HG03460 (cell line): ENCODE measurements around the gene DPP9.
"Not testable (repeated sequence)": the region's sequence is repeated elsewhere in the genome, so short reads cannot be mapped to it uniquely, and the experiment has no call there.

Source experiments
- ATAC-seq: cut with Tn5 transposase; IDR thresholded peaks from one replicate; pipeline ENCODE4 v1.9.1; 2021; ENCODE audit not compliant: unreplicated experiment

The DPP9 gene

DNA sequence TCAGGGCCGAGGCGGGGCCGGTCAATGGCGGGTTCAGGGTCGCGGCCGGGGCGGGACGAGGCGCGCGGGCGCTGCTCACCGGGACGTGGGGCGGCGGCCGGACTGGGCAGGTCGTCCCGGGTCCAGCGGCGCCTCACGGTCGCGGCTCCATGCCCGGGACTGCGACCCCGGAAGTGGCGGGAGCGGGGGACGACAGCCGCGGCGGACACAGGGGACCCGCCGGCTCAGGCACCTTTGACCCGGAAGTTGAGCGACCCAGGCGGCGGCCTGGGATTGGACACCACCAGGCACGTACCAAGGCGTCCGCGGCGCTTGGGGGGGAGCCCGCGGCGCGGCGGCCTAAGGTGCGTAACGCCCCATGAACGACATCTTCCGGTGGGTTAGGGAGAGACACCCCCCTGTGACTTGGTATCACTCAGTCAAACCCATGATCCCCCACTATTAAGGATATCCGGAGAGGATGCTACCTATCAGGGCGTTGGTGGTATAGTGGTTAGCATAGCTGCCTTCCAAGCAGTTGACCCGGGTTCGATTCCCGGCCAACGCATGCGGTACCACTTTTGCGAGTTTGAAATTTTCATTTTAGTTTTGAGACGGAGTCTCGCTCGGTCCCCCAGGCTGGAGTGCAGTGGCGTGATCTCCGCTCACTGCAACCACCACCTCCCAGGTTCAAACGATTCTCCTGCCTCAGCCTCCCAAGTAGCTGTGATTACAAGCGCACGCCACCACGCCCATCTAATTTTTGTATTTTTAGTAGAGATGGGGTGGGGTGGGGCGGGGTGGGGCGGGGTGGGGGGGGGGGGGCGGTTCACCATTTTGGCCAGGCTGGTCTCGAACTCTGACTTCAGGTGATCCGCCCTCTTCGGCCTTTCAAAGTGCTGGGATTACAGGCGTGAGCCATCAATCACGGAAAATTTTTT lies at the start of gene DPP9:
Gene DPP9 (minus strand): TSS at position 248 of the 920 bp plus-strand sequence. CDS start 3,936 bp downstream, outside the sequence.
- ATAC-seq, result peak; percentile 85

DNA sequence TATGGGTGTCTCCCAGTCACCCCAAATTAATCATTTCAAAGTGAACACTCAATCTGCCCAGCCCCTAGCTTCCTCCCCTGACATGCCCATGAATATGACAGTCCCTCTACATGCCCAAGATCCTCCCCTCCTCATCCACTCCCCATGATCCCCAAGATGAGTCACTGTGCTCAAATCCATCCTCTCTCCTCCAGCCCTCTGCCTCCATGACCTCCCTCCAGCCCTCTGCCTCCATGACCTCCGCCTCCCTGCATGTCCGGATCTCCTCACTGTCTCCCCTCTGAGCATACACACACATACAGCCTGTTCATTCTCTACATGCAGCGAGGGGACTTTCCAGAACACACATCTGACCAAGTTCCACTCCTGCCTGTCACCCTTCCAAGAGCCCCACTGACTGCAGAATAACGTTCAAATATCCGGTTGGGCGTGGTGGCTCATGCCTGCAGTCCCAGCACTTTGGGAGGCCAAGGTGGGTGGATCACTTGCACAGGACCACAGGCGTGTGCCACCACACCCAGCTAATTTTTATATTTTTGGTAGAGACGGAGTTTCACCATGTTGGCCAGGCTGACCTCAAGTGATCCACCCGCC lies 49.5 kb upstream of the DPP9 start:
- ATAC-seq, result no peak

DNA sequence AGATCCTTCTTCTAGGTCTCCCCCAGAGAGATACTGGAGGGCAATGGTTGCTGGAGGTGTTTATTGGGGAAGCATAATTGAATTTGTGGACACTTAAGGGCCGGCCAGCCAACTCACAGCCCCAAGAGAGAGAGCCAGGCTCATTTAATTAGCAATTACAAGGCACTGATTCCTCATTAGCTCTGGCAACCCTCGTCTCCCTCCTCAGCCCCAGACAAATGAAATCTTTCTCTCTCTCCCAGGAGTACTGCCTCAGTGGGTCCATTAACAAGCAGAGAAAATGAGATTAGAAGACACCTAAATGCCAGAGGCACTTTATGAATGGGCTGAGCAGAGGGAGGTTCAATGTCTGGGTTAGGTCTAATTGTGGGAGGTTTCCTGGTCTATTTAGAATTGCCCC lies 48.9 kb upstream of the DPP9 start:
- ATAC-seq, result no peak

DNA sequence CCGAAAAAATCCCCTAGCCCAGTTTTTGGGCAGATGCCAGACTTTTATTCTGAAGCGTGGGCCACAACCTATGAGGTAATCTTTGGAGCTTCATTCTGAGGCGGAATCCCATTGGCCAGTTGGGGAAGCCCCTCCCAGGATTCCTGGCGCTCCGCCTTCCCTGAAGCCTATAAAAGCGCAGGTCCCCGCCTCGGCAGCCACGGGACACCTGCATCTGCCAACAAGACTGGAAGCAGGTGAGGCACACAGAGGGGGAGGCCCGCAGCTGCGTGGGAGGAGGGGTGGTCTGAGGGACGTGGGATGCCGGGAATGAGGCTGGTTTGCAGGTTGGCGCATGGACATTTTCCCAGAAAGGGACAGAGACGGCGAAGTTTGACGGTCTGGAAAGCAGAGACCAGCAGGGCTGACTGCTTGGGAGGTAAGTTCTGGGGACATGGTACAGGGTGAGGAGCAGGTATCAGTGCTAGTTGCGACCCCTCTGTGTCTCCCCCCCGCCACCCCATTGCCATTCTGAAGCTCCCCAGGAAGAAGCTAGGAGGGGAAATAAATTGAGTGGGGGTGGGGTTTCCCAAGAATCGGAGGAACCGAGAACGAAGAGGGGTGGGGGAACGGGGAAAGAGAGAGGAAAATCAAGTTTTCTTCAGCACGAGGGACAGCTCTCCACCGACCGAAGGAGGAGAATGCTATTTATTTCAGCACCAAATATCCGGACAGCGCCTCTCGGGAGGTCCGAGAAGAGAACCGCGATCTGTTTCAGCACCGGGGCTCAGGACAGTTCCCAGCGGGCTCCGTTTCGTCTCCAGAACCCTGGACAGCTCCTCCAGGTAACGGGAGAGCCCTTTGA lies 45.5 kb upstream of the DPP9 start:
- no peak for ATAC-seq

DNA sequence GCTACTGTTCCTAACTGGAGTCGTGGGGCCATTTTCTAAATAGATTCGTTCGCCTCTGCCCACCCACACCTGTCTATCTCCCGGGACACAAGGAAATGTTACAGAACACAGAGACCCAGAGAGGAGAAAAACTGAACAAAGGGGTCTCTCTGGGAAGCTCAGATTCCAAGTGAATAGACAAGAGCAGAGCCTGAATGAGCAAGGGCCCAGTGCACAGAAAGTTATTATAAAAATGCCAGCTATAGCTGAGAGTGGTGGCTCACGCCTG lies 40.7 kb upstream of the DPP9 start:
- no peak for ATAC-seq

DNA sequence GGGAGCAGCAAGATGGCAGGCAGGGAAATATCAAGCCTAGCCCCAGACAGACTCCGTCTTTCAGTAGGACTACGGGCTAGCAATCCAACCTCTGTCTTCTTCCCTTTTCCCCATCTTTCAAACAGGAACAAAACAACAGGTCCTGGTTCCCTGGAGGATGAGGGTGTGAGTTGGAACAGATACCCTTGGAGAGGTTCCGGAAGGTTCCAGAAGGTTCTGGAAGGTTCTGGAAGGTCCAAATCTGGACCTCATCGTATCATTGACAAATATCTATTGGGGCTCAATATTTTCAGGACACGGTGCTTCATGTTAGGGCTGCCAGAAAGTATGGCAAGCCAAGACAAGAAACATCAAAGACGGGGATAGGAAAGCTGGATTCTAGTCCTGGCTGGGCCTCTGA lies 39.4 kb upstream of the DPP9 start:
- ATAC-seq, result no peak

DNA sequence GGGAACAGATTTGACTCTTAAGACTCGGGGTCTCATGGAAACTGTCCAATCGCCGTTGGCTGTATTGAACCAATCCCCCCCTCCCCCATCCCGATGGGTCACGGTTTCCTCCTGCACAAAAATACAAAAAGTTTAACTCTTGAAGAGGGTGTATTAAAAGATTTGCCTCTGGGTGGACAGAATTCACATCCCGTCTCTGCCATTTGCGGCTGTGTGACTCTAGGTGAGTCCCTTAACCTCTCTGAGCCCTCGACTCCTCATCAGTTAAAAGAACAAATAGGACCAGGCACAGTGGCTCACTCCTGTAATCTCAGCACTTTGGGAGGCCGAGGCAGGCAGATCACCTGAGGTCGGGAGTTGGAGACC lies 36.6 kb upstream of the DPP9 start:
- no peak for ATAC-seq

DNA sequence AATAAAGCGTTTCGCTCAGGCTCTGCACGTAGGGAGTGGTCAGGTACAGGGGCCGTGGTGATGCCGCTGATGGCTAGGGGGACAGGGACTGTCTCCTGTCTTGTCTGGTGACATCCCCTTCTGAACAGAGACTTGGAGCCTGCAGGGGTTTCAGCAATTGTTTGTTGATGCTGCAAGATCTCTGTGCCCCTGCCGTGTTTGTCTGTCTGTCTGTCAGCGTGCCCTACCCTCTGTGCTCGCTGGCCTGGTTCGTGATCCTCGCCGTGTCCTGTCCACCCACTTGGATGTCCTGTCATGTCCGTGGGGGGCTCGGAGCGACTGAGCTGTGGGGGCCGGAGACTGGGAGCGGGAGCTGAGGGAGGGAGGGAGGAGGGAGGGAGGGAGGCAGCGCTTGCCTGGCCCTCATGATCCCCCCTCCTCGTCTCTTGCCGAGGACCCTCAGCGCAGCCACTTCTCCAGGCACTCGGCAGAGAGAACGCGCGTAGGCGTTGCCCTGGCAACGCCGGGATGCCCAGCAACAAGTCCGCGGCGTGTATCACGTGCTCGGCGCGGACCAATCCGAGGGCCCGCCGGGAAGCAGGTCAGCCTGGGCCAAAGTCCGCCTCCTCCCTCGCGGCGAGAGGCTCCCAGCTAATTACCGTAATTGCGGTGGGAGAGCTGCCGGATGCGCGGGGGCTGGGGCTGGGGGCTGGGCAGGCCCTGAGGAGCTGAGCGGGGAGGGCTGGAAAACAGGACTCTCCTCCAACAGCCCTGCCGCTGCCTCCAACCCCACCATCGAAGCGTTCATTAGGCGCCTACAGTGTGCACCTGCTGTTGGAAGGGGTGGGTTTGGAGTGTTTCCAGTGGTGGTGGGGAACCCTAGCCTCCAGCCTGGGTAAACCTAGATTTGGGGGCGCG lies 36.0 kb upstream of the DPP9 start:
- no peak for ATAC-seq

DNA sequence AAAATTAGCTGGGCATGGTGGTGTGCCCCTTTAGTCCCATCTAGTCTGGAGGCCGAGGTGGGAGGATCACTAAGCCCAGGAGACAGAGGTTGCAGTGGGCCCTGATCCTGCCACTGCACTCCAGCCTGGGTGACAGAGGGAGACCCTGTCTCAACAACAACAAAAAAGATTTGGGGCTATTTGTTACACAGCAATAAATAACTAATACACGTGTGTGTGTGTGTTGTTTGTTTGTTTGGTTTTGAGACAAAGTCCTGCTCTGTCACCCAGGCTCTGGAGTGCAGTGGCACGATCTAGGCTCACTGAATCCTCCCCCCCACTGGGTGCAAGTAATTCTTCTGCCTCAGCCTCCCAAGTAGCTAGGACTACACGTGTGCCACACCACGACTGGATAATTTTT lies 35.0 kb upstream of the DPP9 start:
- ATAC-seq, result no peak

DNA sequence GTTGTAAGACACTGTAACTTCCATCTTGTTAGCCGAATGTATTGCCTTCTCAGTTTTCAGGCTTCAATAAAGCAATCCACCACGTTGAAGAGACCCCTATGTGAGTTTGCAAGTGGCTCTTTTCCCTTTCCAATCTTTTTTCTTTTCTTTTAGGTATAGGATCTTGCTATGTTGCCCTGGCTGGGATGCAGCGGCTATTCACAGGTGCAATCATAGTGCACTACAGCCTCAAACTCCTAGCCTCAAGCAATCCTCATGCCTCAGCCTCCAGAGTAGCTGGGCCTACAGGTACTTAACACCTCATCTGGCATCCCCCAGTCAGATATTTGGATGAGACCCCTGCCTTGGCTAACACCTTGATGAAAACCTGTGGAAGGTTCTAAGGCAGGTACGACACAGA lies 34.4 kb upstream of the DPP9 start:
- ATAC-seq, result no peak

DNA sequence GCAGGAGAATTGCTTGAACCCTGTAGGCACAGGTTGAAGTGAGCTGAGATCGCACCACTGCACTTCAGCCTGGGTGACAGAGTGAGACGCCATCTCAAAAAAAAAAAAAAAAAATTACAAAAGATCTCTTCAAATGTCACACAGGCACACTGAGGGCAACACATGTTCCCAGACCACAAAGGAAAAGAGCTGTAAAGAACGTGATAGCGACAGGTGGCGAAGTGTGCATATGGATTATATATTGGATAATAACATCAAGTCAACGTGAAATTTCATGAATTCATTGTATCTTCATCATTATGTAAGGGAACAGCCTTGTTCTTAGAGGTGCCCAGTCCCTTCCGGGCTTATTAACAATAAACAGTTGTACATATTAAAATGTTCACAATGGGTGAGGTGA lies 31.8 kb upstream of the DPP9 start:
- no peak for ATAC-seq

DNA sequence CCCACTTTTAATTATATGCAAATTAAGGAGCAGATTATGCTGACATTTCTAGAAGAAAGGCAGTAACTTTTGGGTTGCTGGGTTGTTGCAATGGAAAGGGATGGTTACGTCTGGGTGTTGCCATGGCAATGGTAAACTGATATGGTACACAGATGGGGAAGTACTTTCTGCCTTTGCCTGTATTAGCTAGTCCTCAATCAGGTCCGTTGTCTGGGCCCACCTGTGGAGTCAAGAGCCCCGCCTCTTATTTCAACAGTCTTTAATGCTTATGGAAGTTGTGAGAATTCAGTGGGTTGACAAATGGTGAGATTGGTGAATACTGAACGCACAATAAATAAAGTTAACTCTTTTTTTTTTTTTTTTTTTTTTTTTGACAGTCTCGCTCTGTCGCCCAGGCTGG lies 30.6 kb upstream of the DPP9 start:
- ATAC-seq, result no peak

DNA sequence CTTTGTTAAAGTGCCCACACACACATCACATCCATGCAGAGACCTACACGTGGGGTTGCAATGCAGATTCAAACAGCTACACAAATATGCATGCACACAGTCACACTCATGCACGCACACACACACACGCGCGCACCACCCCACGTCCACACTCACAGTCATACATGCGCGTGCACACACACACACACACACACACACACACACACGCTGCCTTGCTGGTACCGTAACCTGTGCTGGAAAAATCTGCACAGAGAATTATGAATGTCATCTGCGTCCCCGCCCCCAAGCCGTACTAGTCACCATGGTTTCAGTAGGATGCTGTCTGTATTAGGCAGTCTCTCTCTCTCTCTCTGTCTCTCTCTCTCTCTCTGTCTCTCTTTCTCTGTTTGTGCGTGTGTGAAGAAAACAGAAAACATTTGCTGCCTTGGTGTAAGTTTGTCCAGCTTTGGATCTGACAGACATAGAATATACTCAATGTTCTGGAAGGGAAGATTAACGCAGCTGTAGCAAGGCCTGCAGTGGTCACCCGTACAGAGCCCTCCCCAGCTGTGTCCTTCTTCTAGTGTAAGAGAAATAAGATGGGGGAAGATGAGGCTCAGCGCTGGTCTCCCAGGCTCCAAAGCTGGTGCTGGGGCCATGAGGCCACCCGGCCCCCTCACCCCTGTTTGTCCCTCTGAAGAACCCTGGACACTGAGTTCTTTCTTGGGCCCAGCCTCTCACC lies 26.4 kb upstream of the DPP9 start:
- no peak for ATAC-seq

DNA sequence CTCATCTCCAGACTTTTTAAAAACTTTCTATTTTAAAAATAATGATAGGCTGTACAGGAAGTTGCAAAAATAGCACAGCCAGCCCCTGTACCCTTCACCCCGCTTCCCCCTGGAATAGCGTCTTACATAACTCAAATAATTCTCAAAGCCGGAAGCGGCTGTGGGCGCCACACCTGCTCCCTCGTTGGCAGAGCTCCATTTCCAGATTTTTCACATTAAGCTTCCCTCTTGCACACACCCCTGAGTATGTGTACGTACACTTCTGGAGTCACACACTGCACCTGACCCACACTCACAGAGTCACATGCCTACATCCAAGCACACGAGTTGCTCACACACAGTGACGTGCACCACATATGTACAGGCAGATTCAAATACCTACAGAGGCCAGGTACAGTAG lies 24.9 kb upstream of the DPP9 start:
- ATAC-seq, result no peak

DNA sequence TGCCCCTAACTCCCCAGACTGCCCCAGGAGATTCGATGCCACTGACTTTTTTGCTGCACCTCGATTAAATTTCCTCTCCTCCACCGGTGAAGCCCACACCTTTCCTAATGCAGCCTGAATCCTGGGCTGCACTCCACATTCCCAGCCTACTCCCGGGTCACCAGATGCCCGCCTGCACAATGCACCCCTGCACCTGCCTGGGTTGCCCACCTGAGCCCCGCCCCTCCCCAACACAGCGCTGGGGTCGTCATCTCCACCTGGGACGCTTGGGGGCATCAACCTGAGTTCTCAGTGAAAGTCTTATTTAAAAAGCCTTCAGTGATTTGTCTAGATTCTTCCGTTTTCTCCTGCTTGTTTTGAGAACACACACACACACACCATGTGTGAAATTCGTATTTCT lies 24.5 kb upstream of the DPP9 start:
- ATAC-seq, result no peak

DNA sequence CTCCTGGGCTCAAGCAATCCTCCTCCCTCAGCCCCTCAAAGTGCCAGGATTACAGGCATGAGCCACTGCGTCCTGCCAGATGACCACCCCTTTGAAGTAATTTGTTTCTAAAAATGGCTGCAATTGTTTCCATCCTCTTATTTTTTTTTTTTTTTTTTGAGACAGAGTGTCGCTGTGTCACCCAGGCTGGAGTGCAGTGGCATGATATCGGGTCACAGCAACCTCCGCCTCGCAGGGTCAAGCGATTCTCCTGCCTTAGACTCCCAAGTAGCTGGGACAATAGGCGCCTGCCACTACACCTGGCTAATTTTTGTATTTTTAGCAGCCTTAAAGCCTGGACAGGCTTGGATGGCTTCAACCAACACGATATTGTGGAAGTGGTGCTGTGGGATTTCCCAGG lies 22.3 kb upstream of the DPP9 start:
- ATAC-seq, result no peak

DNA sequence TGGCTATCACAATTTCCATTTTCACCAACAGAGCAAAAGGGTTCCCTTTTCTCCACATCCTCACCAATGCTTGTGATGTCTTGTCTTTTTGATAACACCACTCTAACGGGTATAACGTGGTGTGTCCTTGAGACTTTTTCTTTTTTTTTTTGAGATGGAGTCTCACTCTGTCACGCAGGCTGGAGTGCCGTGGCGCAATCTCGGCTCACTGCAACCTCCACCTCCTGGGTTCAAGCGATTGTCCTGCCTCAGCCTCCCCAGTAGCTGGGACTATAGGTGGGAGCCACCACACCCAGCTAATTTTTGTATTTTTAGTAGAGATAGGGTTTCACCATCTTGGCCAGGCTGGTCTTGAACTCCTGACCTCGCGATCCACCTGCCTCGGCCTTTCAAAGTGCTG lies 21.5 kb upstream of the DPP9 start:
- not testable (repeated sequence) for ATAC-seq

DNA sequence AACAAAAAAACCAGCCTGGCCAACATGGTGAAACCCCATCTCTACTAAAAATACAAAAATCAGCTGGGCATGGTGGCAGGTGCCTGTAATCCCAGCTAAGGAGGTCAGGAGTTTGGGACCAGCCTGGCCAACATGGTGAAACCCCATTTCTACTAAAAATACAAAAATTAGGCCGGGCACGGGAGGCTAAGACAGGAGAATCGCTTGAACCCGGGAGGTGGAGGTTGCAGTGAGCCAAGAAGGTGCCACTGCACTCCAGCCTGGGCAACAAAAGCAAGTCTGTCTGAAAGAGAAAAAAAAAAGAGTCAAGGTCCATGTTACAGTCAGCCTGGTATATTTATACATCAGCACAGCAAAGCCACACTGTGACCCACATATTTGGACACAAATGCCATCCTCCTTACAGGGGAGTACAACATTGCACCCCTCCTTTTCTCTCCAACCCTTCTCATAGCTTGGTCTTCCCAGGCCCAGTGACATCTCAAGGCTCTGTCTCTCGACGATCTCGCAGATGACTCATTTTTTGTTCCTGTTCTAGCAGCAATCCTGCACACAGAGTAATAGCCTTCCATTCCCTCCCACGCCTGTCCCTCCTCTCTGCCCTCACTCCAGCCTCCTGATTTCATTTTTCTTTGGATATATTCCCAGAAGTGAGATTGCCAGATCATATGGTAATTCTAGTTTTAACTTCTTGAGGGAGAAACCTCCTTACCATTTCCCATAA lies 21.0 kb upstream of the DPP9 start:
- ATAC-seq, result no peak

DNA sequence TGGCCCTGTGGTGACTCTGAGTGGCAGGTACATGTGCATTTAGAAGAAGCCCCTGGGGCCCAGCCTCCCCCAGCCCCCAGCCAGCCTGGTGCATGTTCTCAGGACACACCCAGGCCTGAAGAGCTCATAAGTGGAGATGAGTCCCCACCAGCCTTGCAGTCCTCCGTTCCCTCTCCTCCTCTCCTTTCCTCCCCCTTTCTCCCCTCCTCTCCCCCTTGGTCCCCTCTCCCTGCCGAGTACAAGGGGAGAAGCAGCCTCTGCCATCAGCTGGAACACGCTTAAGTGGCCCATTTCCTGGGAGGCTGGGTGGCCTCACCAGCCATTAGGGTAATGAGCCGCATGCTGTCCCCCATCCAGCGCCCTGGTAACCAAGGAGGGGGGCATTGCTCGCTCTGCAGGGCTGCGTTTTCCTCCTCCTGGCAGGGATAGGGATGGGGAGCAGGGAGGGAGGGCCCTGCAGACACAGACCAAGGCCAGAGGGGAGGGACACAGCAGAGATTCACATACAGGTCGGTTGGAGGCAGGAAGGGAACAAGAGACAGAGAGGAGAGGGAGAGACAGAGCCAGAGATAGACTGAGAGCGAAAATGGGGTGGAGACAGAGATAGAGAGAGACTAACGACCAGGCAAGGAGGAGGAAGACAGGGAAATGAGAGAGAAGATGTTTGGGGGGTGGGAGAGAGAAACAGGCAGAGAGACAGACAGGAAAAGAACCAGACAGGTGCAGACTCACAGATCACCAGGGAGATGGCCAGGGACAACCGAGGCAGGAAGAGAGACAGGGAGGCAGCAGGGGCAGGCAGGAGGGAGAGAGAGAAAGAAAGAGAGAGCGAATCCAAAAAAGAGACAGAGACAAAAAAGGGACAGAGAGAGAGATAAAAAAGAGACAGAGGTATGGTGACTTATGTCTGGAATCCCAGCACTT lies 19.3 kb upstream of the DPP9 start:
- ATAC-seq, result no peak
